H1 (cell line): ENCODE measurements around the gene IKZF3.

Experiments
- BRCA1 ChIP-seq: IDR thresholded peaks from 2 replicates; pipeline ENCODE4 v1.6.1; 2012; ENCODE audit warnings: low read depth, low read length, improper control_type of control experiment
- EP300 ChIP-seq, 2 experiments: IDR thresholded peaks; 1 replicate in 1 of 2; 2 replicates in 1 of 2; pipeline ENCODE4 v1.6.1; 2011 to 2012; ENCODE audit warnings: low read depth in 2 of 2, low read length in 2 of 2, mild to moderate bottlenecking in 2 of 2, borderline replicate concordance in 1 of 2, inconsistent platforms in 1 of 2, moderate library complexity in 1 of 2
- EZH2 ChIP-seq: fragments of 200-600 bp; sonication (generic); IDR thresholded peaks from 2 replicates; pipeline ENCODE4 v1.7.1; 2012; ENCODE audit warnings: low read depth, mild to moderate bottlenecking, moderate library complexity, low read length, inconsistent platforms; ENCODE audit not compliant: severe bottlenecking
- POLR2A ChIP-seq, 2 experiments: IDR thresholded peaks; 1 replicate in 1 of 2; 2 replicates in 1 of 2; pipeline ENCODE4 v1.6.1; 2011; ENCODE audit warnings: low read depth in 2 of 2, low read length in 2 of 2, mild to moderate bottlenecking in 2 of 2; ENCODE audit errors: control extremely low read depth in 1 of 2
- POLR2AphosphoS5 ChIP-seq: IDR thresholded peaks from 2 replicates; pipeline ENCODE4 v1.6.1; 2011; ENCODE audit warnings: low read depth, low read length
- SP1 ChIP-seq: IDR thresholded peaks from 2 replicates; pipeline ENCODE4 v1.6.1; 2011; ENCODE audit warnings: low read depth, low read length
- YY1 ChIP-seq: IDR thresholded peaks from 2 replicates; pipeline ENCODE4 v1.6.1; 2011; ENCODE audit warnings: low read depth, mild to moderate bottlenecking, low read length
- TF ChIP-seq, protein P1 (sequence below), 3 experiments: IDR thresholded peaks; 1 replicate in 2 of 3; 2 replicates in 1 of 3; pipeline versions ENCODE4 v1.5.1 to v1.6.1; 2011; ENCODE audit warnings: low read length in 3 of 3, mild to moderate bottlenecking in 3 of 3, inconsistent platforms in 2 of 3, low read depth in 1 of 3, moderate library complexity in 1 of 3; ENCODE audit not compliant: insufficient read depth in 1 of 3; ENCODE audit errors: control extremely low read depth in 1 of 3

DNA sequence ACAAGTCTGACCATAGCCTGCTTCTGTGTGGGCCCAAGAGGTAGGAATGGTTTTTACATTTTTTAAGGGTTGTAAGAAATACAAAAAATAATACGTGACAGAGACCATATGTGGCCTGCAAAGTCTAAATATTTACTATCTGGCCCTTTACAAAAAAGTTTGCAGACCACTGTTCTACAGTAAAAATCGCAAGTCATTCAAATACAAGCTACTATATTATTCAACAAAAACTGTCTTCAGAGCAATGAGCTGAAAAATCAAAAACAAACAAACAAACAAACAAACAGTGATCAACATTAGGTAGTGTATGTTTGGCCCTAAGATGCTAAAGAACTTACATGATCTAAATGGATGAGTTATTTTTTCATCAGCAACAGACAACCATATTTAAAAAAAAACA is 32.5 kb downstream of the IKZF3 start:
- TF ChIP-seq, protein P1, sequence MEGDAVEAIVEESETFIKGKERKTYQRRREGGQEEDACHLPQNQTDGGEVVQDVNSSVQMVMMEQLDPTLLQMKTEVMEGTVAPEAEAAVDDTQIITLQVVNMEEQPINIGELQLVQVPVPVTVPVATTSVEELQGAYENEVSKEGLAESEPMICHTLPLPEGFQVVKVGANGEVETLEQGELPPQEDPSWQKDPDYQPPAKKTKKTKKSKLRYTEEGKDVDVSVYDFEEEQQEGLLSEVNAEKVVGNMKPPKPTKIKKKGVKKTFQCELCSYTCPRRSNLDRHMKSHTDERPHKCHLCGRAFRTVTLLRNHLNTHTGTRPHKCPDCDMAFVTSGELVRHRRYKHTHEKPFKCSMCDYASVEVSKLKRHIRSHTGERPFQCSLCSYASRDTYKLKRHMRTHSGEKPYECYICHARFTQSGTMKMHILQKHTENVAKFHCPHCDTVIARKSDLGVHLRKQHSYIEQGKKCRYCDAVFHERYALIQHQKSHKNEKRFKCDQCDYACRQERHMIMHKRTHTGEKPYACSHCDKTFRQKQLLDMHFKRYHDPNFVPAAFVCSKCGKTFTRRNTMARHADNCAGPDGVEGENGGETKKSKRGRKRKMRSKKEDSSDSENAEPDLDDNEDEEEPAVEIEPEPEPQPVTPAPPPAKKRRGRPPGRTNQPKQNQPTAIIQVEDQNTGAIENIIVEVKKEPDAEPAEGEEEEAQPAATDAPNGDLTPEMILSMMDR (IDR thresholded peaks at IDR 0.05; ENCODE audit: control extremely low read depth in 1 of 3, insufficient read depth in 1 of 3, low read depth in 1 of 3, low read length in 3 of 3): no peak
- TF ChIP-seq SP1: no peak
- no peak for TF ChIP-seq EP300 (IDR thresholded peaks at IDR 0.05; ENCODE audit: borderline replicate concordance in 1 of 2, low read depth in 2 of 2, low read length in 2 of 2)
- TF ChIP-seq POLR2A (IDR thresholded peaks at IDR 0.05; ENCODE audit: control extremely low read depth in 1 of 2, low read depth in 2 of 2, low read length in 2 of 2): no peak
- TF ChIP-seq BRCA1: no peak
- TF ChIP-seq POLR2AphosphoS5: no peak
- TF ChIP-seq EZH2: no peak
- no peak for TF ChIP-seq YY1
